Measurements from ENCODE around the gene MMAB.

DNA sequence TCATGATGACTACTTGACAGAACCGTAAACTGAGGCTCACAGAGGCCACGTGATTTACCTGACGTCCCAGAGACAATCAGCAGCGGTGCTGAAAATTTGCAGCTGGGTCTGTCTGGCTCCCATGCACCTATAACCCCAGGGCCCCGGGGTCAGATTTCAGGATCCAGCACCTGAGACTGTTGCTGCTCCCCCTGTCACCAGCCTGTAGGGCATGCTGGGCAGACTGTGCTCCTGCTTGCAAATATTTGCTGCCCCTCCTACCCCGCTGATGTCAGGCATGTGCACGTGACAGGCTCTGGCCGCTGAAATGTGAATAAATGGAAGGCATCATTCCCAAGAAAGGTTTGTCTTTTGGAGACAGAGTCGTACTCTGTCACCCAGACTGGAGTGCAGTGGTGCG, 6.0 kb downstream of the MMAB start:
- TF ChIP-seq, protein P1, sequence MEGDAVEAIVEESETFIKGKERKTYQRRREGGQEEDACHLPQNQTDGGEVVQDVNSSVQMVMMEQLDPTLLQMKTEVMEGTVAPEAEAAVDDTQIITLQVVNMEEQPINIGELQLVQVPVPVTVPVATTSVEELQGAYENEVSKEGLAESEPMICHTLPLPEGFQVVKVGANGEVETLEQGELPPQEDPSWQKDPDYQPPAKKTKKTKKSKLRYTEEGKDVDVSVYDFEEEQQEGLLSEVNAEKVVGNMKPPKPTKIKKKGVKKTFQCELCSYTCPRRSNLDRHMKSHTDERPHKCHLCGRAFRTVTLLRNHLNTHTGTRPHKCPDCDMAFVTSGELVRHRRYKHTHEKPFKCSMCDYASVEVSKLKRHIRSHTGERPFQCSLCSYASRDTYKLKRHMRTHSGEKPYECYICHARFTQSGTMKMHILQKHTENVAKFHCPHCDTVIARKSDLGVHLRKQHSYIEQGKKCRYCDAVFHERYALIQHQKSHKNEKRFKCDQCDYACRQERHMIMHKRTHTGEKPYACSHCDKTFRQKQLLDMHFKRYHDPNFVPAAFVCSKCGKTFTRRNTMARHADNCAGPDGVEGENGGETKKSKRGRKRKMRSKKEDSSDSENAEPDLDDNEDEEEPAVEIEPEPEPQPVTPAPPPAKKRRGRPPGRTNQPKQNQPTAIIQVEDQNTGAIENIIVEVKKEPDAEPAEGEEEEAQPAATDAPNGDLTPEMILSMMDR (IDR thresholded peaks at IDR 0.05; ENCODE audit: poor library complexity): no peak
- no peak for TF ChIP-seq EZH2 (IDR thresholded peaks at IDR 0.05; ENCODE audit: borderline replicate concordance)
- no peak for TF ChIP-seq EZH2phosphoT487 (IDR thresholded peaks at IDR 0.05; ENCODE audit: low read depth, severe bottlenecking, unreplicated experiment)

Data from hepatocyte (in vitro differentiated cells).